Astrocyte of the cerebellum (primary cell): Measurements from ENCODE around the gene GMDS.

Experiments
- DNase-seq: peaks from one replicate; pipeline ENCODE4 v3.0.0-alpha.2; 2011; ENCODE audit warnings: low read depth
- H3K4me3 ChIP-seq: 2 replicates; pipeline ENCODE4 v1.5.1; 2011; ENCODE audit warnings: mild to moderate bottlenecking, low read depth, low read length, moderate library complexity
- in situ Hi-C: cut with HindIII; loops from 2 replicates; pipeline ENCODE4 v1.10.0; 2017; ENCODE audit warnings: low sequenced_read_pairs
- TF ChIP-seq, protein P1 (sequence below): IDR thresholded peaks from 2 replicates; pipeline ENCODE4 v1.5.1; 2012; ENCODE audit warnings: low read length, low read depth, moderate library complexity, mild to moderate bottlenecking; ENCODE audit errors: missing control alignments

Gene GMDS

GRCh38 chr6:2245103-2245876 lies at the start of gene GMDS:
GMDS (minus strand) TSS chr6:2245605.
- H3K4me3 ChIP-seq, result peak within 1 kb of the TSS; percentile 85
- TF ChIP-seq, protein P1, sequence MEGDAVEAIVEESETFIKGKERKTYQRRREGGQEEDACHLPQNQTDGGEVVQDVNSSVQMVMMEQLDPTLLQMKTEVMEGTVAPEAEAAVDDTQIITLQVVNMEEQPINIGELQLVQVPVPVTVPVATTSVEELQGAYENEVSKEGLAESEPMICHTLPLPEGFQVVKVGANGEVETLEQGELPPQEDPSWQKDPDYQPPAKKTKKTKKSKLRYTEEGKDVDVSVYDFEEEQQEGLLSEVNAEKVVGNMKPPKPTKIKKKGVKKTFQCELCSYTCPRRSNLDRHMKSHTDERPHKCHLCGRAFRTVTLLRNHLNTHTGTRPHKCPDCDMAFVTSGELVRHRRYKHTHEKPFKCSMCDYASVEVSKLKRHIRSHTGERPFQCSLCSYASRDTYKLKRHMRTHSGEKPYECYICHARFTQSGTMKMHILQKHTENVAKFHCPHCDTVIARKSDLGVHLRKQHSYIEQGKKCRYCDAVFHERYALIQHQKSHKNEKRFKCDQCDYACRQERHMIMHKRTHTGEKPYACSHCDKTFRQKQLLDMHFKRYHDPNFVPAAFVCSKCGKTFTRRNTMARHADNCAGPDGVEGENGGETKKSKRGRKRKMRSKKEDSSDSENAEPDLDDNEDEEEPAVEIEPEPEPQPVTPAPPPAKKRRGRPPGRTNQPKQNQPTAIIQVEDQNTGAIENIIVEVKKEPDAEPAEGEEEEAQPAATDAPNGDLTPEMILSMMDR, result no peak
- in situ Hi-C loops, result no loop called here
- DNase-seq, result peak; percentile 62

DNA sequence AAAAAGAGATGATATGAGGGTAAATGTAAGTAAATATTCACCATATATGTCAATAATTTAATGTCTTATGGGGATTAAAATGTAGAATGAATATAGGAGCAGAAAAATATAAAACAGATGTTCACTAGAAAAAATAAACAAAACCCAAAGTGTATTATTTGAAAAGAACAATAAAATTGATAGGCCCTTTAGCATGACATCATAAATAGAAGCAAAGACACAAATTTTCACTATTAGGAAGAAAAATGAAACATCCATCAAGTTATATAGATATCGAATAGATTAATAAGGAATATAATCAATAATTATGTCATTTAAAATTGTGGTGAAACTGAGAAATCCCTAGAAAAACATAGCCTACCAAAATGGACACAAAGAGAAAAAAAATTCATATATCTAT lies 40.1 kb upstream of the GMDS start:
- DNase-seq, result no peak
- in situ Hi-C loops, result no loop called here
- no peak overlapping the region for H3K4me3 ChIP-seq
- TF ChIP-seq, protein P1, result no peak

- in situ Hi-C loops, result no loop called here
- H3K4me3 ChIP-seq, result no peak overlapping the region
- TF ChIP-seq, protein P1, result no peak
- DNase-seq, result no peak
These were observed 30.5 kb upstream of the GMDS start for GRCh38 chr6:2275892-2276242.

GRCh38 chr6:2274981-2275891 lies 29.8 kb upstream of the GMDS start:
- in situ Hi-C loops, result no loop called here
- no peak overlapping the region for H3K4me3 ChIP-seq
- no peak for DNase-seq
- TF ChIP-seq, protein P1, result no peak

DNA sequence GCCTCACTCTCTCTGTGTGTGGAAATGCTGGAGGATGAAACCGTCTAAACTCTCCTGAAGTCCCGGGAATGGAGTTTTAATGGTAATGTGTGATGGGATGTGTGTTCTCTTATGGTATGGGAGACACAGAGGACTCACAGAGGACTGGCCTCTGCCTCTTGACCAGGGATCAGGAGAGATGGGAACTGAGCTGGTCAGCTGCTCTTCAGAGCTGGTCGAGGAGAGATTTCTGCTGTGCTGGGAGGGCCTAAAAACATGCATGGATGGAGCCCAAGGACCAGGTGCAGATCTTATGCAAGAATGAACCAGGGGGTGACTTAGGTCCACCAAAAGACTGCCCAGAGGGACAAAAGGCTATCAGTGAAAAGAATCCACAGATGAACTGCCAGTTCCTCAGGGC lies 27.3 kb upstream of the GMDS start:
- no peak for DNase-seq
- TF ChIP-seq, protein P1, result no peak
- H3K4me3 ChIP-seq, result no peak overlapping the region
- in situ Hi-C loops, result no loop called here

GRCh38 chr6:2270054-2270453 lies 24.6 kb upstream of the GMDS start:
- TF ChIP-seq, protein P1, result no peak
- in situ Hi-C loops, result no loop called here
- no peak overlapping the region for H3K4me3 ChIP-seq
- DNase-seq, result no peak
